ENCODE results near the gene RARA.

The RARA gene

GRCh38 chr17:40268141-40268712 is 40.8 kb upstream of the RARA start:
- Histone ChIP-seq H3K36me3 (ENCODE audit: insufficient read depth, insufficient read length, low read length) (peaks cover 52% of the 10 kb centered on the region), H3K9me3 (ENCODE audit: insufficient read depth, low read length) (no peaks in the 10 kb centered on the region), H3K27me3 (ENCODE audit: insufficient read depth, insufficient read length) (no peaks in the 10 kb centered on the region), H3K4me1 (ENCODE audit: insufficient read depth, insufficient read length) (peaks cover 6% of the 10 kb centered on the region), H3K9ac (ENCODE audit: insufficient read length, low read depth) (no peak overlapping the region), H3K4me3 (ENCODE audit: insufficient read length, low read depth) (no peak overlapping the region)
- no peak for DNase-seq (ENCODE audit: low read depth, low spot score)
- TF ChIP-seq SUZ12 (IDR thresholded peaks at IDR 0.05; ENCODE audit: extremely low read depth, insufficient read depth, insufficient read length) (no peak), ZNF274 (IDR thresholded peaks at IDR 0.05; ENCODE audit: low read depth, low read length) (no peak), YY1 (IDR thresholded peaks at IDR 0.05; ENCODE audit: insufficient read depth, insufficient read length) (no peak)

- Histone ChIP-seq H3K9ac (ENCODE audit: insufficient read length, low read depth) (no peak overlapping the region), H3K4me1 (ENCODE audit: insufficient read depth, insufficient read length) (no peaks in the 10 kb centered on the region), H3K9me3 (ENCODE audit: insufficient read depth, low read length) (no peaks in the 10 kb centered on the region), H3K4me3 (ENCODE audit: insufficient read length, low read depth) (no peak overlapping the region), H3K27me3 (ENCODE audit: insufficient read depth, insufficient read length) (no peaks in the 10 kb centered on the region), H3K36me3 (ENCODE audit: insufficient read depth, insufficient read length, low read length) (peaks cover 72% of the 10 kb centered on the region)
- TF ChIP-seq SUZ12 (IDR thresholded peaks at IDR 0.05; ENCODE audit: extremely low read depth, insufficient read depth, insufficient read length) (no peak), ZNF274 (IDR thresholded peaks at IDR 0.05; ENCODE audit: low read depth, low read length) (no peak), YY1 (IDR thresholded peaks at IDR 0.05; ENCODE audit: insufficient read depth, insufficient read length) (no peak)
- DNase-seq (ENCODE audit: low read depth, low spot score): no peak
Observed at GRCh38 chr17:40278414-40278813, 30.6 kb upstream of the RARA start.

GRCh38 chr17:40279402-40279801 is 29.6 kb upstream of the RARA start:
- H3K9ac ChIP-seq (ENCODE audit: insufficient read length, low read depth): no peak overlapping the region
- DNase-seq (ENCODE audit: low read depth, low spot score): no peak
- no peaks in the 10 kb centered on the region for H3K27me3 ChIP-seq (ENCODE audit: insufficient read depth, insufficient read length)
- H3K9me3 ChIP-seq (ENCODE audit: insufficient read depth, low read length): no peaks in the 10 kb centered on the region
- no peak for TF ChIP-seq YY1 (IDR thresholded peaks at IDR 0.05; ENCODE audit: insufficient read depth, insufficient read length)
- no peak for TF ChIP-seq SUZ12 (IDR thresholded peaks at IDR 0.05; ENCODE audit: extremely low read depth, insufficient read depth, insufficient read length)
- no peak for TF ChIP-seq ZNF274 (IDR thresholded peaks at IDR 0.05; ENCODE audit: low read depth, low read length)
- H3K36me3 ChIP-seq (ENCODE audit: insufficient read depth, insufficient read length, low read length): peaks cover 62% of the 10 kb centered on the region
- no peaks in the 10 kb centered on the region for H3K4me1 ChIP-seq (ENCODE audit: insufficient read depth, insufficient read length)
- no peak overlapping the region for H3K4me3 ChIP-seq (ENCODE audit: insufficient read length, low read depth)

GRCh38 chr17:40281663-40282062 is 27.3 kb upstream of the RARA start:
- no peak for TF ChIP-seq SUZ12 (IDR thresholded peaks at IDR 0.05; ENCODE audit: extremely low read depth, insufficient read depth, insufficient read length)
- no peak for TF ChIP-seq ZNF274 (IDR thresholded peaks at IDR 0.05; ENCODE audit: low read depth, low read length)
- TF ChIP-seq YY1 (IDR thresholded peaks at IDR 0.05; ENCODE audit: insufficient read depth, insufficient read length): no peak
- H3K9ac ChIP-seq (ENCODE audit: insufficient read length, low read depth): no peak overlapping the region
- no peak overlapping the region for H3K4me3 ChIP-seq (ENCODE audit: insufficient read length, low read depth)
- no peaks in the 10 kb centered on the region for H3K9me3 ChIP-seq (ENCODE audit: insufficient read depth, low read length)
- H3K36me3 ChIP-seq (ENCODE audit: insufficient read depth, insufficient read length, low read length): peaks cover 43% of the 10 kb centered on the region
- no peaks in the 10 kb centered on the region for H3K27me3 ChIP-seq (ENCODE audit: insufficient read depth, insufficient read length)
- no peaks in the 10 kb centered on the region for H3K4me1 ChIP-seq (ENCODE audit: insufficient read depth, insufficient read length)
- DNase-seq (ENCODE audit: low read depth, low spot score): peak; percentile 30

GRCh38 chr17:40283662-40284061 is 25.3 kb upstream of the RARA start:
- Histone ChIP-seq H3K36me3 (ENCODE audit: insufficient read depth, insufficient read length, low read length) (peaks cover 29% of the 10 kb centered on the region), H3K4me1 (ENCODE audit: insufficient read depth, insufficient read length) (no peaks in the 10 kb centered on the region), H3K9me3 (ENCODE audit: insufficient read depth, low read length) (no peaks in the 10 kb centered on the region), H3K27me3 (ENCODE audit: insufficient read depth, insufficient read length) (no peaks in the 10 kb centered on the region), H3K4me3 (ENCODE audit: insufficient read length, low read depth) (no peak overlapping the region), H3K9ac (ENCODE audit: insufficient read length, low read depth) (no peak overlapping the region)
- TF ChIP-seq ZNF274 (IDR thresholded peaks at IDR 0.05; ENCODE audit: low read depth, low read length) (no peak), YY1 (IDR thresholded peaks at IDR 0.05; ENCODE audit: insufficient read depth, insufficient read length) (no peak), SUZ12 (IDR thresholded peaks at IDR 0.05; ENCODE audit: extremely low read depth, insufficient read depth, insufficient read length) (no peak)
- no peak for DNase-seq (ENCODE audit: low read depth, low spot score)

GRCh38 chr17:40284085-40284713 is 24.8 kb upstream of the RARA start:
- TF ChIP-seq YY1 (IDR thresholded peaks at IDR 0.05; ENCODE audit: insufficient read depth, insufficient read length) (no peak), SUZ12 (IDR thresholded peaks at IDR 0.05; ENCODE audit: extremely low read depth, insufficient read depth, insufficient read length) (no peak), ZNF274 (IDR thresholded peaks at IDR 0.05; ENCODE audit: low read depth, low read length) (no peak)
- no peaks in the 10 kb centered on the region for H3K27me3 ChIP-seq (ENCODE audit: insufficient read depth, insufficient read length)
- H3K4me3 ChIP-seq (ENCODE audit: insufficient read length, low read depth): no peak overlapping the region
- H3K9ac ChIP-seq (ENCODE audit: insufficient read length, low read depth): no peak overlapping the region
- H3K4me1 ChIP-seq (ENCODE audit: insufficient read depth, insufficient read length): no peaks in the 10 kb centered on the region
- no peaks in the 10 kb centered on the region for H3K9me3 ChIP-seq (ENCODE audit: insufficient read depth, low read length)
- DNase-seq (ENCODE audit: low read depth, low spot score): no peak
- H3K36me3 ChIP-seq (ENCODE audit: insufficient read depth, insufficient read length, low read length): peaks cover 27% of the 10 kb centered on the region

GRCh38 chr17:40286473-40286872 is 22.5 kb upstream of the RARA start:
- H3K9me3 ChIP-seq (ENCODE audit: insufficient read depth, low read length): no peaks in the 10 kb centered on the region
- H3K27me3 ChIP-seq (ENCODE audit: insufficient read depth, insufficient read length): no peaks in the 10 kb centered on the region
- H3K36me3 ChIP-seq (ENCODE audit: insufficient read depth, insufficient read length, low read length): peaks cover 28% of the 10 kb centered on the region
- H3K4me3 ChIP-seq (ENCODE audit: insufficient read length, low read depth): no peak overlapping the region
- TF ChIP-seq YY1 (IDR thresholded peaks at IDR 0.05; ENCODE audit: insufficient read depth, insufficient read length) (no peak), SUZ12 (IDR thresholded peaks at IDR 0.05; ENCODE audit: extremely low read depth, insufficient read depth, insufficient read length) (no peak), ZNF274 (IDR thresholded peaks at IDR 0.05; ENCODE audit: low read depth, low read length) (no peak)
- H3K9ac ChIP-seq (ENCODE audit: insufficient read length, low read depth): no peak overlapping the region
- H3K4me1 ChIP-seq (ENCODE audit: insufficient read depth, insufficient read length): peaks cover 4% of the 10 kb centered on the region
- no peak for DNase-seq (ENCODE audit: low read depth, low spot score)
